NCI-H460 (cell line): ENCODE measurements around the gene PSTPIP1. TPM values are rescaled to one million over a fixed set of nuclear protein-coding genes. Genes with fewer than 3 reads are reported as not detected.

Source experiments
- DNase-seq: peaks from one replicate; pipeline ENCODE4 v3.0.0-alpha.2; 2016; ENCODE audit warnings: low read depth; ENCODE audit errors: extremely low read depth
- total RNA-seq: library from RNA; depleted of rRNA; stranded (reverse); fragments of >200 nt; shearing (Covaris generic); gene quantifications from 2 replicates; pipeline ENCODE4 v1.2.3, GENCODE V29; 2014

Gene PSTPIP1
- total RNA-seq, 1 experiment from 2014 or later: not detected

GRCh38 chr15:76996526-76997401 is 1.8 kb downstream of the PSTPIP1 start:
- DNase-seq: no peak

- DNase-seq: no peak
These were observed 3.8 kb downstream of the PSTPIP1 start for GRCh38 chr15:76998663-76999285.

GRCh38 chr15:76999996-77000395 is 5.1 kb downstream of the PSTPIP1 start:
- DNase-seq: no peak

- DNase-seq: no peak
These were observed 6.4 kb downstream of the PSTPIP1 start for GRCh38 chr15:77001351-77001750.

- DNase-seq: no peak
These were observed 7.0 kb downstream of the PSTPIP1 start for GRCh38 chr15:77001966-77002365.

GRCh38 chr15:77002436-77002835 is 7.5 kb downstream of the PSTPIP1 start:
- no peak for DNase-seq

GRCh38 chr15:77002954-77003912 is 8.3 kb downstream of the PSTPIP1 start:
- DNase-seq: no peak

- no peak for DNase-seq
These were observed 9.3 kb downstream of the PSTPIP1 start for GRCh38 chr15:77004189-77004588.

- no peak for DNase-seq
These were observed 14.2 kb downstream of the PSTPIP1 start for GRCh38 chr15:77009176-77009575.

- DNase-seq: no peak
These were observed 14.9 kb downstream of the PSTPIP1 start for GRCh38 chr15:77009646-77010311.

- DNase-seq: no peak
These were observed 15.4 kb downstream of the PSTPIP1 start for GRCh38 chr15:77010312-77010686.

GRCh38 chr15:77010857-77011256 is 15.9 kb downstream of the PSTPIP1 start:
- DNase-seq: no peak

- DNase-seq: no peak
These were observed 17.3 kb downstream of the PSTPIP1 start for GRCh38 chr15:77012117-77012712.

GRCh38 chr15:77012868-77013267 is 17.9 kb downstream of the PSTPIP1 start:
- no peak for DNase-seq

- no peak for DNase-seq
These were observed 18.8 kb downstream of the PSTPIP1 start for GRCh38 chr15:77013776-77014131.

- DNase-seq: no peak
These were observed 19.5 kb downstream of the PSTPIP1 start for GRCh38 chr15:77014132-77015081.

- no peak for DNase-seq
These were observed 20.9 kb downstream of the PSTPIP1 start for GRCh38 chr15:77015646-77016320.

GRCh38 chr15:77016321-77016695 is 21.4 kb downstream of the PSTPIP1 start:
- DNase-seq: no peak
